ENCODE results near the gene TARS3.
"Not testable (repeated sequence)": the region's sequence is repeated elsewhere in the genome, so short reads cannot be mapped to it uniquely, and the experiment has no call there.

TARS3 gene

DNA sequence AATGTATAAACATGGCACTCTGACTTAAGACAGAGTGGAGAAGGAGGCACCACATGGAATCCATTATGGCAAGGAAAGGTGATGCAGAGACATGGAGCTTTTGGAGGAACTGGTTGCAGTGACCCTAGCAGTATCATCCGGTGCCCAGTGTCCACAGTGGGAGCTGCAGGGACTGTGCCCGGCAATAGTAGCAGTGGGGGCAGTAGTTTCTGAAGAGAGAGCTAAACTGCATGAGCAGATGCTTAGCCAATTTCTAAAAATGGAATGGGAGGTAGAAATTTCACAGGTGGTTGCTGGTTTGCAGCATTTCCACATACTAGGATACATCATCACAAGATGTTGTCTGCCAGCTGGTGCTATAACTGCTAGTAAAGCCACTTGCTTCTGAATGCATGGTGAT, 64.3 kb downstream of the TARS3 start:
- Histone ChIP-seq H3K4me3 (no peak overlapping the region), H3K27ac (no peak overlapping the region)

DNA sequence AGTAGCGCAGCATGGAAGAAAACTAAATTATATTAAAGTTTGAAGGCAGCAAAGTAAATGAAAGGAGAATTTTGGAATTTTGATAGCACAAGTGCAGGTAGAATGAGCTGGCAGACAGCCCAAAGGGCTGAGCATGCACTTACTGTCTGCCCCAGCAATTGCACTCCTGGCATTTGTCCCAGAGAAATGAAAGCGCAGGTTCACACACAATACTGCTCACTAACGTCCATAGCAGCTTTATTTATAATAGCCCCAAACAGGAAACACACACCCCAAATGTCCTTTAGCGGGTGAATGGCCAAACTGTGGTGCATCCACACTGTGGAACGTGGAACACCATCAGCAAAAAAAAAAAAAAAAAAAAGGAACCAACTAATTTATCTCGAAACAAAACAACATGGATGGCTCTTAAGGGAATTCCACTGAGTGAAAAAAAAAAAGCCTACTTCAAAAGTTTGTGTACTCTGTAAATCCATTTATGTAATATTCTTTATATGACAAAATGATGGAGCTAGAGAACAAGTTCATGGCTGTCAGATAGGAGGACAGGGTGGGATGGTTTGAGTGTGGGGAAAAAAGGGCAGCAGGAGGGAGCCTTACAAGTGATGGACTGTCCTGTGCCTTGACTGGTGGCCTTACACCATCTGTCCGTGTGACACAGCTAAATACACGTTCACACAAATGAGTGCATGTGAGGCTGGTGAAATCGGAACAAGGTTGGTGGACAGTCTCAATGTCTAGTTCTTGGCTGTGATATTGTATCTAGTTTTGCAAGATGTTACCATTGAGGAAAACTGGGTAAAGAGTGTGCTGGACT, 66.1 kb downstream of the TARS3 start:
- H3K4me3 ChIP-seq, result no peak overlapping the region
- H3K27ac ChIP-seq, result no peak overlapping the region

DNA sequence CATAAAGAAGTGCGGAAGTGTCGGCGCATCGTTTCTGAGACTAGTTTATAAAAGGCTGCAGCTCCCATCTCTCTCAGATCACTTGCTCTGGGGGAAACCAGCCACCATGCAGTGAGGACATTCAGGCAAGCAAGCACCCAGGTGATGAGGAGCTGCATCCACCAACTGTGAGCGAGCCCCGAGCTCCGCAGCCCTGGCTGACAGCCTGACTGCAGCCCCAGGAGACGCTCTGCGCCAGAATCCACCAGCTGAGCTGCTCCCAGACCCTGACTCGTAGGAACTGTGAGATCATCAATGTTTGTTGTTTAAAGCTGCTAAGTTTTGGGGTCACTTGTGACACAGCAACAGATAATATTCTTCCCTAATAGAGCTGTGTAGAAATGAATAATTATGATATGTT, 67.1 kb downstream of the TARS3 start:
- no peak overlapping the region for H3K27ac ChIP-seq
- no peak overlapping the region for H3K4me3 ChIP-seq

DNA sequence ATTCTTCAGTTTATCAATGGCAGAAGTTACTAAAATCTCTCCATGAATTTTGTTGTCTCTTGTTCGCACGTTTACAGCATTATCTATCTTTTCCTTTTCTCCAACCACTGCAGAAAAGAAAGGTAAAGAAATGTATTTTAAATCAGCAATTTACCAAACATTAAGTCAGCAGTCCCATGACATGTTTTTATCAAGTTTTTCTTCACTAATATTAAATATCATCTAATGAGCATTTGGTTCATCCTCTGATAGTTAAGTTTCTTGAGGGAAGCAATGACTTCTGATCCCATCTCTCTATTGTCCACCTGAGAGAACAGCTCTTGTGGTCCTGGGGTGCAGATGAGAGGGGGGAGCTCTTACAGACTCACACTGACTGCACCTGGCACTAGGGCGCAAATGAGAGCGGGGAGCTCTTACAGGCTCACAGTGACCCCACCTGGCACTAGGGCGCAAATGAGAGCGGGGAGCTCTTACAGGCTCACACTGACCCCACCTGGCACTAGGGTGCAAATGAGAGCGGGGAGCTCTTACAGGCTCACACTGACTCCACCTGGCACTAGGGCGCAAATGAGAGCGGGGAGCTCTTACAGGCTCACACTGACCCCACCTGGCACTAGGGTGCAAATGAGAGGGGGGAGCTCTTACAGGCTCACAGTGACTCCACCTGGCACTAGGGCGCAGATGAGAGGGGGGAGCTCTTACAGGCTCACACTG, 69.5 kb downstream of the TARS3 start:
- H3K27ac ChIP-seq, H3K4me3 ChIP-seq: not testable (repeated sequence)

DNA sequence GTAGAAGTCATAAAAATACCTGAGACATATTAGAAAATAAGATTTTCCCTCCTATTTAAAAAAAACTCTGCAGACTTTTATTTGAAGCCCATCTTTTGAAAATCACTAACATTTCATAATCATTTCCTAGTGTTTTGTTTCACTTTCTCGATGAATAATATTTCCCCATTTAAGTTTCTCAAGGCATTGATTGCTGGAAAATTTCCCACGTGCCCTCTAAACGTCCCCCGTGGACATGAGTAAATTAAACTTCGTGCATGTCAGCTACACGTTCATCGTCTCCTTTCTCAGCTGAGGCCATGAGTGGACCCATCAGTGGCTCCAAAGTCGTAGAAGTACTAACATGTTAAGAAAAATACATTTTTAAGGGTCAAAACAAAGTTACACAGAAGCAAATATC, 70.1 kb downstream of the TARS3 start:
- Histone ChIP-seq H3K27ac (no peak overlapping the region), H3K4me3 (no peak overlapping the region)

DNA sequence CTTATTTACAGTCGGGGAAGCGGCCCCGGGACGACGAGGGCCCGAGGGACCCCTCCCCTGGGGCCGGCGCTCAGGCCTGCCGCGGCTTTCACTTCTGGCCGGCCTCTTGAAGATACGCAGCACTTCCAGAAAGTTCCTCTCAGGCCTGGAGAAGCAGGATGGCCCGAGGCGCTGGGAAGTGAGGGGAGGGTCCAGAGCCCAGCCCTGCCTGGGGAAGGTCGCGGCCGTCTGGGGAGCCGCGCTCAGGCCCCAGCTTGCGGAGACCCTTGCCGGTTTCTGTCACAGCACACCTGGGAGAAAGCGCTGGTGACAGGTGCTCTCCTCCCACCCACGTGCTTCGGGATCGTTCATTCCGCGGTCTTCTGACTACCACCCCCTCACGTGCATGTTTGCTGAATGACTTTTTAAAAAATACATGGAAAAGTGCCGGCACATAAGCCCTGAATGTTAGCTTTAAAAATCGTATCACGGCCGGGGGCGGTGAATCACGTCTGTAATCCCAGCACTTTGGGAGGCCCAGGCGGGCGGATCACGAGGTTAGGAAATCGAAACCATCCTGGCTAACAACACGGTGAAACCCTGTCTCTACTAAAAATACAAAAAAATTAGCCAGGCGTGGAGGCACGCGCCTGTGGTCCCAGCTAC, 71.4 kb downstream of the TARS3 start:
- Histone ChIP-seq H3K27ac (peak overlapping the region; percentile 85 to 99 (median 96)), H3K4me3 (peak overlapping the region; percentile 52 to 99 (median 74))

DNA sequence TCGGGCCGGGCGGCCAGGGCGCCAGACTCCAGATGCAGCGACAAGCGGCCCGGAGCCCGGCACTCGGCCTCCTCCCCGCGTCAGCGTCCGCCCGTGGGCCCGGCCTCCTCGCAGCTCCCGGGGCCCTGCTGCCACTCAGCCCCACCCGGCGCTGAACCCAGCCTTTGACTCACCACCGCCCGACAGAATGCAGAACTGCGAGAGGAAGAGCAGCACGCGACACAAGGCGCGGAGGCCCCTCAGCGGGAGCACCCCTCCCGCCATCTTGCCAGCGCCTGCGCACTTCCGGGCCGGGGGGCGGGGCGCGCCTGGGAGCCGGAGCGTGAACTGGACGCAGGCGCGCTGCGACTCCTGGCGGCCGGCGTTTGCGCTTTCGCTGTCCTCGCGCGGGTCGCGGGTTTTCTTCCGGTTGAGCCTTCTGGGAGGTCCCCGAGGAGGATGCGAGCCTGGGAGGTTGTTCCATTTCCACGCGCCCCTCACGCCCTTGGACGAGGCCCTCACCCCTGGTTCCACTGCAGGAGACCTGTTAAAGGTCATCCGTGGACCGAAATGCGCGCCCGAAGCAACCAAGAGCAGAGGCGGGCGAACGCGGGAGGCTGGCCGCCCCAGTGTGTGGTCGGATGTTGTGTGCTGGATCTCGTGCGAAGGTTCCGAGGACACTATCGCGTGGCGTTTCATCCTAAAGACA, 72.0 kb downstream of the TARS3 start, which contains the start of gene TM2D3:
TSS of gene TM2D3 (minus strand) at position 284 of the 688 bp plus-strand sequence. CDS start at position 264, 20 bp downstream.
- peak within 1 kb of the TSS; percentile 85 to 99 (median 96) for H3K27ac ChIP-seq

DNA sequence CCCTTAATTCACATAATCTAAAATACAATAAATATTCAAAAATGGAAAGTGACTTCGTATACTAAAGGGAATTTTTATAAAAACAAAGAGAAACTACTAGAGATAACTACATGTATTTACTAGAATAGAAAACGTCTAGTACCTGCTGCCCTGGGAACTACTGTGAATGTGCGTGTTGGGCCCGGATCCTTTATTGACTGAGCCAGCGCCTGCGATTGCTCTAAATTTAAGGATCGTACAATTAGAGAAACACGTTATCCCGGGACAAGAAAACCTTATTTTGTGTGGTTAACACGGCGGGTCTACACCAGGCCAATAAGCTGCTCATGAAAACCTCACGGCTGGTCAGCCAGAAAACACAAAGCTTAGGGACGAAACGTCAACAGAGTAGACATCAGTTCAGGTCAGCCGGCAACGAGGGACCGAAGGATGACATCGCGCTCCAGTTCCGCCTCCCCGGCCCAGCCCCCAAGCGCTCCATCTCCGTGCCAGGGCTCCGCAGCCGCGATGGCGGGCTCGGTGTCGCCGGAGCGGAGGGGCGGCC, 72.6 kb downstream of the TARS3 start:
- H3K4me3 ChIP-seq, result peak overlapping the region; percentile 52 to 99 (median 74)
- H3K27ac ChIP-seq, result peak overlapping the region; percentile 85 to 99 (median 96)

More for the DNA sequence above, 72.0 kb downstream of the TARS3 start, which contains the start of gene TM2D3:
- peak within 1 kb of the TSS; percentile 52 to 99 (median 74) for H3K4me3 ChIP-seq

DNA sequence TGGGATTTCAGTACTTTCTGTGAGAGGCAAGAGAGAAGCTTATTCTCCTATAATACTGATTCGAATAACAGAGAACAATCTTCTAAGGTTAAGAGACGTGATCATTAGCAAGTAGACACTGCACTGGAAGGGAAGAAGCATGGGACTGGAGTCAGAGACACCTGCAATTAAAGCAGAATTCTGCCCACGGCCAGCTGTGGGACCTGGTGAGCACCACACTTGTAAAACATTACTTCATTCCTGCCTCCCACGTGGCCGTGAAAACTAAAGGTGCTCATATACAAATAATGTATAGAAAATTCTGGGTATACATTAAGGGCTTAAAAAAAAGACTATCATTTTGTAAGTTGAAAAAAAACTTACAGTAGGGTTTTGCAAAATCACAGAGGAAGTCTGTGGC, 74.1 kb downstream of the TARS3 start:
- peak overlapping the region in 1 of 21 experiments; percentile 97 for H3K27ac ChIP-seq
- no peak overlapping the region for H3K4me3 ChIP-seq

DNA sequence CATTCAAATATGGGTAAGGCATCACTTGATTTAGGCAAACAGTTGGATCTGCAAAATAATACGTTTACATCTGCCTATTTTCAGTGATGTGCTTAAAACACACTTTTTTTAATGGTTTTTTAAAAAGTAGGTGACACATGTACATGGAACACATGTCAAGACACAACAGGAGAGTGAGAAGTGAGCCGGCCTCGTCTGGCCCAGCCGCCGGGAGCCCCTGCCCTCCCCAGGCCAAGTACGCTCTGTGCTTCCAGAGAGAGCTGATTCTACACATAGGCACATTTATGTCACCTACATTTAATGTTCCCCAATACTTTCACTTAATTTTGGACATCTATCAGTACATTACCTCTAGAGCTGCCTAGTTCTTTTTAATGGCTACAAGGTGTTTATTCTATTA, 75.9 kb downstream of the TARS3 start:
- no peak overlapping the region for H3K4me3 ChIP-seq

DNA sequence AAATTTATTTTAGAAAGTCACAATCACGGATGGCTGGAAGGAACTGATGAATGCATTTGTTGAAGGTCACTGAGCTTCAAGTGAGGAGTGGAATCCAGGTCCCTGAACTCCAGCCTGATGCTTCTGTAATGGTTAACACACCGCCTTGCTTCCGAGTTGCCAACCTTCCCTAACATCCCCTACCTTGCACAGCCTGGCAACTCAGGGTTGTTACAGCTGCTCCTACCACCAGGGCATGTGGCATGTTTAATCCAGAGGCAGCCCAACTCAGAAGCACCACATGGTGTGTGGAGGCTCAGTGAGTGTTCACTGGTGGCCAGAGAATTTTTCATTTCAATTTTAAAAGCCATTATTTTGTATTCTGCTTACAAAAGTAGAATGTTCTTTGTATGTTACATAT, 77.0 kb downstream of the TARS3 start:
- Histone ChIP-seq H3K27ac (no peak overlapping the region), H3K4me3 (no peak overlapping the region)

More for the DNA sequence above, 75.9 kb downstream of the TARS3 start:
- no peak overlapping the region for H3K27ac ChIP-seq

DNA sequence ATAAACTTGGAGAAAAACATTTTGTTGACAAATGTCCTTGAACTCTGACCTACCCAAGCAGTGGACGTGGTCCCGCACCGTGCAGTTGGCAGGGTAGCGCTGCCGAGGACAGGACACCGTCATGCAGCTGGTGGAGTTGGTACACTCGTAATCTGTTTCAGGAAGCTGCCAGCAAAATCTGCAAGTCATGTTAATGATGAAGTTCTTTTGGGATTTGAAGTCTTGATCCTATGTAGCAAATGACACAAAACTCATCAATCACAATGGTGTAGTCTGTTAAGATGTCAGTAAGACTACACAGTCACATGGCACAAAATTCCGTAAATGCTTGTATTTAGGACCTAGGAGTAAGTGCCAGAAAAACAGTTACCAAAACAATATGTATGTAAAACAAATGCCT, 77.6 kb downstream of the TARS3 start:
- Histone ChIP-seq H3K27ac (no peak overlapping the region), H3K4me3 (no peak overlapping the region)

DNA sequence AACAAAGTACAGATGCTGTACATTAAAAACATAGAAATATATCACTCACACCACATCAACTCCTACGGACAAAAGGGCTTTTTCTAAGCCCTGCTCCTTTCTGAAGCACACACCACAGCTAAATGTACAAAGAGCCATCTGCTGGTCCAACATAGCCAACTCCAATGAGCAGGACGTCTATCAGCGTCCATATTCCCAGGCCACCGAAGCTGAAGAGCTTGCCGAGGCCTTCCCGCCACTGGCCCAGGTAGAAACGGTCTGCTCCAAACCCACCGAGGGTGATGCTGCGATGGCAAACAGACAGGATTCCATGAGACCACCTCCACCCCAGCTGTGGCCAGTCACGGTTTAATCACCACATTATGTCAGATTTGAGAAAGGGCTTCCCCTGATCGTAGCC, 81.9 kb downstream of the TARS3 start:
- peak overlapping the region in 10 of 21 experiments; percentile 11 to 79 (median 50) for H3K27ac ChIP-seq

DNA sequence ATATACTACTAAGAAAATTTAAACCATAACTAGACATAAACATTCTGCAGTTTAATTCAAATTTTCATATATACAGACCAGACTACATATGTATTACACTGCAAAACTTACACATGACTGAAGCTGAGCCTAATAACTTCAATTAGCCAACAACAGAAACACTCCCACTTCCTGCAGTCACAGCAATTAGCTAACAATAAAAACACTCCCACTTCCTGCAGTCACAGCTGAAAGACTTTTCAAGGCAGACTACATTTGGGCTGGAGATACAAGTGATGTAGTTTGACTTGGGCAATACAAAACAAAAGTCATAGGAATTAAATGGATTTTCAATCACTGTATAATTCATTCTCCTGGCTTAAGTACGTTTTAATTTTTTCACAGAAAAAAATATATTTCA, 82.4 kb downstream of the TARS3 start:
- peak overlapping the region in 7 of 21 experiments; percentile 11 to 73 (median 36) for H3K27ac ChIP-seq
- H3K4me3 ChIP-seq, result no peak overlapping the region

More for the DNA sequence above, 81.9 kb downstream of the TARS3 start:
- H3K4me3 ChIP-seq, result no peak overlapping the region

DNA sequence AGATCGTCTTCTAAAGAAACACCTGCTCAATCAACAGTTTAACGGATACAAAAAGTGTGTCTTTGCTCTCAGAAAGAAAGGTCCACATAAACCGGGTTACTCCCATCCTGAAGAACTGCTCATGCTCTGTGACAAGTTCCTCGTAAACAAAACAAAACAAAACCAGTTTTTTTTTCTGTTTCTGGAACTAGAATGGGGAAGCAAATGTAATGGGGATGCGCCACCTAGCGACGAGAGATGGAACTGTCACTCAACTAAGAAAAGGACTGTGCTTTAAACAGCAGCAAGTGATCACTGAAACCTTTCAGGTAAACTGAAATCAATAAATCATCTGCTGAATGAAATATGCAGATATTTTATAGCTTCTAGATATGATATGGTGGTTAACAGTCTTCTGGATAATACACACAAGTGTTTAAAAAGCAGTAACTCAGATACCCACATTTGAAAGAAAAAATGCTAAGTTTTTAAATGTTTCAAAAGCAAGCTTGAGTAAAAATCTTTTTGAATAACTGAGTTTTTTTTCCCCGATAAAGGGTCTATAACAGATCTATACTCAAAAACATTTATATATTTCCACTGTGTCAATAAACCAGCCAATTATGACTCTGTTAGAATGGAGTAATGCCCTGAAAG, 83.0 kb downstream of the TARS3 start:
- peak overlapping the region in 7 of 21 experiments; percentile 13 to 57 (median 30) for H3K27ac ChIP-seq

DNA sequence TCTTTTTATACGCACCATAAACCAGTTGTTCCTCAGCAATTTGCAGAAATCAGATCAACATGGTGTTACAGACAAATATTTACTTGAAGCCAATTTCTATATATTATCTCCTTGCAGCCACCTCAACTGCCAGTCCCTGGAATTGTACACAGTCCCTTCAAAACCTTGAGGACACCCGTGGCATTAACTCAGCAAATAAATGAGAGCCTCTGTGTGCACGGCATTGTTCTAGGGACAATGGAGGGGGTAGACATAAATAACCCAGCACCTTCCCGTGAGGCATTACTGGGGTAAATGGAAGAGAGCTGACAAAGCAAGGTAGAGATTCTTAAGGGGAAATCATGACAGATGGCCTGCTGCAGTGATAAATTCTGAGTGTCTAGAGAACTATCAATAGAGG, 84.6 kb downstream of the TARS3 start:
- H3K4me3 ChIP-seq, result no peak overlapping the region
- H3K27ac ChIP-seq, result no peak overlapping the region

More for the DNA sequence above, 83.0 kb downstream of the TARS3 start:
- no peak overlapping the region for H3K4me3 ChIP-seq

DNA sequence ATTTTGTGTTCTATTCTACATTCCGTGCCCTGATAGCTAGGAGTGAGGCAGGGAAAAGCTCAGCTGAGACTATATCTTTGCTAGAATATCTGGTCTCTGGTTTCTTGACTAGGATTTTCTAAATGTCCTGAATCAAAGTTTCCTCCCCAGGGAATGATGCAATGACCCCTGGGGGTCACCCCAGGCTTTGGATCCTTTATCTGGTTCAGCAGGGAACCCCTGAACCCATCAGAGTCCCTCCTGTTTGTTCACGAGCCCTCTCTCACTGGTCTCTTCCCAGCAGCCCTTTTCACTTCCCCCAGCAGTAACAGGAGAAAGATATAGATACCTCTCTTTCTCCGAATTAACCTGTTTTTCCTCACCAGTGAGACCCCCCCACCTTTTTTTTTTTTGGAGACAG, 86.4 kb downstream of the TARS3 start:
- H3K27ac ChIP-seq, result no peak overlapping the region

DNA sequence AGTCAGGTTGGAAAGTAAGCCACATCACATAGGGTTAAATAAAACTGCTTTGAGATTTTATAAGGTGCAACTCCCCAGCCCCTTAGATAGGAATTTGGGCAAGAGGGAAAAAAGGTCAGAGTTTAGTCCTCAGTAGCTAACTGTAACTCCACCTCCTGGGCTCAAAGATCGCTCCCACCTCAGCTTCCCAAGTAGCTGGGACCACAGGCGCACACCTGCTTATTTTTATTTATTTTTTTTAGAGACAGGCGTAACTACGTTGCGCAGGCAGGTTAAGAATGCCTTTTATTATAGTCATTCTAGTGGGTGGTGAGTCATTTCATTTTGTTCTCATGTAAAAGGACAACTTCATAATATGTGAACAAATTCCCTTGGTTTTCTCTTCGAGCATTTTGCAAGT, 86.8 kb downstream of the TARS3 start:
- Histone ChIP-seq H3K27ac (no peak overlapping the region), H3K4me3 (no peak overlapping the region)

More for the DNA sequence above, 86.4 kb downstream of the TARS3 start:
- H3K4me3 ChIP-seq, result no peak overlapping the region

DNA sequence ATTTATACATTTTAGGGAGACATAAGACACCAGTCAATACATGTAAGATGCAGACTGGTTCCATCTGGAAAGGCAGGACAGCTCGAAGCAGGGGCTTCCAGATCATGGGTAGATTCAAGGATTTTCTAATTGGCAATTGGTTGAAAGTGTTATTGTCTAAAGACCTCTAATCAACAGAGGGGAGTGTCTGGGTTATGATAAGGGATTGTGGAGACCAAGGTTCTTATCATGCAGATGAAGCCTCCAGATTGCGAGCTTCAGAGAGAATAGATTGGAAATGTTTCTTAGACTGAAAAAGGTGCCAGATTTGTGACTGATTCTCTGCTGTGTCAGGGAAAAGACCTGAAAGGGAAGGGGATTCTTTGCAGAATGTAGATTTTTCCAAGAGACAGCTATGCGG, 87.2 kb downstream of the TARS3 start:
- no peak overlapping the region for H3K4me3 ChIP-seq
- H3K27ac ChIP-seq, result no peak overlapping the region

All from skin epidermis (tissue), 12 donors.